Natural killer cell treated with Interleukin-12 subunit alpha and Interleukin-12 subunit beta and Interleukin-15 and Interleukin-18, amount 100 ng/mL, for 72 hours (primary cell): ENCODE measurements around the gene RNH1. TPM values are rescaled to one million over a fixed set of nuclear protein-coding genes. Genes with fewer than 3 reads are reported as not detected.
A peak's percentile ranks its signal among the peaks of the same experiment; 100 is the strongest.

Experiments
- ATAC-seq, 2 donors: fragments of 150-1000 bp; cut with Tn5 transposase in 1 of 2; sonication (Bioruptor Pico), chemical (Tn5 transposase) in 1 of 2; 2 replicates each; pipeline ENCODE4 v1.10.0; 2021
- DNase-seq: peaks from one replicate; pipeline ENCODE4 v3.0.0; 2022; ENCODE audit warnings: low spot score
- H3K27ac Mint-ChIP-seq, 2 donors: 1 replicate in 1 of 2; 2 replicates in 1 of 2; pipeline ENCODE4 v1.8.0; 2022; ENCODE audit warnings: mixed read lengths in 2 of 2, mild to moderate bottlenecking in 1 of 2, moderate library complexity in 1 of 2
- H3K27me3 Mint-ChIP-seq, 2 donors: 1 replicate in 1 of 2; 2 replicates in 1 of 2; pipeline ENCODE4 v1.8.0; 2022; ENCODE audit warnings: mixed read lengths in 2 of 2
- H3K36me3 Mint-ChIP-seq: one replicate; pipeline ENCODE4 v1.8.0; 2022; ENCODE audit warnings: mixed read lengths
- H3K4me1 Mint-ChIP-seq, 2 donors: 1 replicate in 1 of 2; 2 replicates in 1 of 2; pipeline ENCODE4 v1.8.0; 2022; ENCODE audit warnings: low read depth in 2 of 2, mixed read lengths in 2 of 2, mild to moderate bottlenecking in 1 of 2
- H3K4me3 Mint-ChIP-seq: one replicate; pipeline ENCODE4 v1.8.0; 2022; ENCODE audit warnings: mixed read lengths
- H3K9me3 Mint-ChIP-seq: 2 replicates; pipeline ENCODE4 v1.8.0; 2022; ENCODE audit warnings: mixed read lengths
- total RNA-seq, 2 donors: library from RNA; stranded (reverse); gene quantifications; one replicate each; pipeline ENCODE4 v1.2.3, GENCODE V29; 2022

Gene RNH1
- total RNA-seq, 2 donors from 2014 or later = 89.2 to 113 TPM

- H3K27me3 Mint-ChIP-seq = no peaks in the 10 kb centered on the region
- DNase-seq (no peak), ATAC-seq (no peak)
- H3K27ac Mint-ChIP-seq = no peak overlapping the region
- no peaks in the 10 kb centered on the region for H3K36me3 Mint-ChIP-seq
- no peaks in the 10 kb centered on the region for H3K4me1 Mint-ChIP-seq
- H3K9me3 Mint-ChIP-seq = no peaks in the 10 kb centered on the region
- no peak overlapping the region for H3K4me3 Mint-ChIP-seq
Observed at GRCh38 chr11:545171-545570, 38.1 kb upstream of the RNH1 start.

DNA sequence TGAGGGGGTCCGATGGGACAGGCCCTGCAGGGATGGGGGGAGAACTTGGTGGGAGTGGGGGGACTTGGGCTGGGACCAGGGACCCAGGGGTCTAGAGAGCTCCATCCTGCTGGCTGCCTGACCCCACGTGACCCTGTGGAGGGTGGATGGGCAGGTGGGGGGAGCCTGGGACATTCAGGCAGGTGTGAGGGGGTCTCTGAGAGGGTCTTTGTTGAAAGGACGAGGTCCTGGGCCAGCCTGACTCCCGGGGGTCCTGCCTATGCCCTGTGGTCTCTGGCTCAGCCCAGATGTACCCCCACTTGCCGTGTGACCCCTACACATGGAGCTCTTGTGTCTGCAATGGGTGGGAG lies 37.8 kb upstream of the RNH1 start:
- Mint-ChIP-seq H3K27me3 (no peaks in the 10 kb centered on the region), H3K36me3 (no peaks in the 10 kb centered on the region), H3K4me3 (no peak overlapping the region), H3K27ac (no peak overlapping the region), H3K4me1 (no peaks in the 10 kb centered on the region), H3K9me3 (no peaks in the 10 kb centered on the region)
- ATAC-seq (no peak), DNase-seq (no peak)

GRCh38 chr11:541433-541885 lies 34.4 kb upstream of the RNH1 start:
- no peaks in the 10 kb centered on the region for H3K36me3 Mint-ChIP-seq
- no peak overlapping the region for H3K27ac Mint-ChIP-seq
- no peak for ATAC-seq
- H3K9me3 Mint-ChIP-seq = no peaks in the 10 kb centered on the region
- peaks cover under 1 to 4% of the 10 kb centered on the region in 2 donors for H3K4me1 Mint-ChIP-seq
- DNase-seq = no peak
- no peaks in the 10 kb centered on the region for H3K27me3 Mint-ChIP-seq
- no peak overlapping the region for H3K4me3 Mint-ChIP-seq

- ATAC-seq = no peak
- no peaks in the 10 kb centered on the region for H3K36me3 Mint-ChIP-seq
- H3K4me3 Mint-ChIP-seq = no peak overlapping the region
- DNase-seq = no peak
- H3K27ac Mint-ChIP-seq = no peak overlapping the region
- peaks cover 5 to 10% of the 10 kb centered on the region in 2 donors for H3K4me1 Mint-ChIP-seq
- no peaks in the 10 kb centered on the region for H3K27me3 Mint-ChIP-seq
- H3K9me3 Mint-ChIP-seq = no peaks in the 10 kb centered on the region
Observed at GRCh38 chr11:540583-541432, 33.8 kb upstream of the RNH1 start.

DNA sequence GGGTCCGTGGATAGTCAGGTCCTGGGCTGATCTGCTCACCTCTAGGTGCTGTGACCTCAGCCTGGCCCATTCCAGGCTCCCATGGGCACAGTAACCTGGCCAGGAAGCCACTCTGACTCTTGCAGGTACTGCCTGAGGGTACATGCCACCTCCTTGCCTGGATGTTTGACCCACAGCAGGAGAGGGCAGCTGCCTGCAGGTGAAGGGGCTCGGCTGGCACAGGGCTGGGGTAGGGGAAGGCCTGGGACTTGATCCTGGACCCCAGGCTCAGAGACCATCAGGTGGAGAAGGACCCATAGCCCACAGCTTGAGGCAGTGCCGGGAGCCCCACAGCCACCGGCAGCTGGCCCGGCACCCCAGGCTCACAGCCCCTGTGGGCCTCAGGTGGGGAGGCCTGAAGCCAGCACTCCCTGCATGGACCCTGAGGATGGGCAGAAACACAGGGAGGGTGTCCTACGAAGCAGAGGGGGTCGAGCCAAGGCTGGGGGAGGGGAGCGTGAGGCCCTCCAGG lies 33.0 kb upstream of the RNH1 start:
- Mint-ChIP-seq H3K36me3 (no peaks in the 10 kb centered on the region), H3K27ac (no peak overlapping the region), H3K27me3 (no peaks in the 10 kb centered on the region), H3K4me3 (no peak overlapping the region), H3K4me1 (peaks cover 5 to 10% of the 10 kb centered on the region in 2 donors), H3K9me3 (no peaks in the 10 kb centered on the region)
- ATAC-seq = no peak
- DNase-seq = no peak

DNA sequence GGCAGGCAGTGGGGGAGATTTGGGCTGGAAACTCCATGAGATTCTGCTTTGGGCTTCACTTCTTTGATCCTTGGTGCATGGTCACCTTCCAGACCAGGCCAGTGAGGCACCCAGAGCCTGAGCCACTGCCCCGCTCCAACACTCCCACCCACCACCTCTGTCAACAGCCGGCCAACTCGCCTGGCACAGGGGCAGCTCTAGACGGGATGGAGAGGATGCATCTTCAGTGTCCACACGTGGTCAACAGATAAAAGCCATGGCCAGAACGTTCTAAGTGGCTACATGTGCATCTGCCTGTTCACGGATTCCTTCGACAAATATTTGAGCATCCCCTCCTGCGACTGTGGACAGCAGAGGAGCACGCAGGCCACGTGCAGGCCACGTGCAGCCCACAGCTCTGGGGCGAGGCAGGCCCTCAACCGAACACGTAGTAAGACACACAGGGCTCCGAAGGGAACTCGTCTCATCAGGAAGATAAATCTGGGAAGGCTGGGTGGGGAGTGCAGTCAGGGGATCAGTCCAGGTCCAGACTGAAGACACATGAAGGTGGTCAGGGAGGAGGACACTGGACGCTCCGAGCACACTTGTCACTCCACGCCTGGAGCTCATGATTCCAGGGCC lies 31.5 kb upstream of the RNH1 start:
- Mint-ChIP-seq H3K4me3 (no peak overlapping the region), H3K36me3 (no peaks in the 10 kb centered on the region), H3K27me3 (no peaks in the 10 kb centered on the region), H3K27ac (no peak overlapping the region), H3K9me3 (no peaks in the 10 kb centered on the region), H3K4me1 (peaks cover 5 to 10% of the 10 kb centered on the region in 2 donors)
- DNase-seq (no peak), ATAC-seq (no peak)

GRCh38 chr11:537622-538430 lies 30.8 kb upstream of the RNH1 start:
- no peak for DNase-seq
- H3K4me1 Mint-ChIP-seq = peaks cover 5 to 10% of the 10 kb centered on the region in 2 donors
- H3K4me3 Mint-ChIP-seq = peak overlapping the region; percentile 55
- no peaks in the 10 kb centered on the region for H3K27me3 Mint-ChIP-seq
- H3K36me3 Mint-ChIP-seq = no peaks in the 10 kb centered on the region
- ATAC-seq = no peak
- H3K27ac Mint-ChIP-seq = peak overlapping the region in 1 of 2 donors; percentile 33
- no peaks in the 10 kb centered on the region for H3K9me3 Mint-ChIP-seq

DNA sequence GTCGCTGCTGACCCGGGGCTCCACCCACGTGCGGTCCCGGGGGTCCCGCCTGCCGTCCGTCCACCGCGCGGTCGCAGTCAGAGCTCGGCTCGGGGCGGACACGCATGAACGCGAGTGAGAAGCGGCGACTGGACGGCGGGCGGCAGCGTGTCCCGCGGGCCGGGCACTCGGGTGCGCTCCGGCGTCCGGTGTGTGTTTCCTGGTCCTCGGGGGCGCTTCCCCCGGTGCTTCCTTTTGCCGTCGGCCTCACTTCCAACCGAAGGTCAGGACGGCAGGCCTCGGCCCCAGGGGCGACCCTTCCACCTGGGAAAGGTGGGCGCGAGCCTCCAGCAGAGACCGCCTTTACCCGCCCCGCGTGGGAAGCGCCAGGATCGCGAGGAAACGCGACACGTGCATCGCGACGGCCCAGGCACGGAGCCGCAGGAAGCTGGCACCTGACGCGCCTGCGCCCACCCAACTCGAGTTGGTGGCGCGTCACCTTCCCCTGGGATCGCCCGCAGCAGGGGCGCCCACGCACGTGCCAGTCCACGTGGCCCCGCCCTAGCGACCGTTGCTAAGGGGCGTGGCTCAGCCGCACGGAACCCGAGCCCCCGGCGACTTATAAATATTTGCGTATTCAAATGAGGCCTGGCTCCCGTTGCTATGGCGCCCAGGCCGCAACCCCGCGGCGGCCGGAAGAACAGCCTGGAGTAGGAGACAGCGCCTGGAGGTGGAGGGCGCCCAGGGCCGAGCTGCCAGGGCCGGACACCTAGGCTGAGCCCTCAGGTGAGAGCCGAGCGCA lies 30.0 kb upstream of the RNH1 start, which contains the start of gene LRRC56:
Gene LRRC56, plus strand, starts transcription at position 687 of the 781 bp plus-strand sequence. CDS start 3,158 bp downstream, outside the sequence.
- ATAC-seq (peak; percentile 60 to 69), DNase-seq (peak; percentile 90)
- Mint-ChIP-seq H3K4me1 (peaks cover 5 to 10% of the 10 kb centered on the region in 2 donors), H3K4me3 (peak within 1 kb of the TSS; percentile 91), H3K27ac (peak within 1 kb of the TSS; percentile 75 to 81), H3K9me3 (no peaks in the 10 kb centered on the region), H3K27me3 (no peaks in the 10 kb centered on the region), H3K36me3 (no peaks in the 10 kb centered on the region)

- Mint-ChIP-seq H3K27ac (peak within 1 kb of the TSS; percentile 75 to 81), H3K27me3 (no peaks in the 10 kb centered on the region), H3K4me1 (peaks cover 5 to 10% of the 10 kb centered on the region in 2 donors), H3K36me3 (no peaks in the 10 kb centered on the region), H3K9me3 (no peaks in the 10 kb centered on the region), H3K4me3 (peak within 1 kb of the TSS; percentile 91)
- DNase-seq = peak; percentile 98
- peak; percentile 93 to 96 for ATAC-seq
Observed at GRCh38 chr11:535519-536454, 28.7 kb upstream of the RNH1 start, which contains the start of gene HRAS. Gene HRAS (minus strand): TSS chr11:535576.

DNA sequence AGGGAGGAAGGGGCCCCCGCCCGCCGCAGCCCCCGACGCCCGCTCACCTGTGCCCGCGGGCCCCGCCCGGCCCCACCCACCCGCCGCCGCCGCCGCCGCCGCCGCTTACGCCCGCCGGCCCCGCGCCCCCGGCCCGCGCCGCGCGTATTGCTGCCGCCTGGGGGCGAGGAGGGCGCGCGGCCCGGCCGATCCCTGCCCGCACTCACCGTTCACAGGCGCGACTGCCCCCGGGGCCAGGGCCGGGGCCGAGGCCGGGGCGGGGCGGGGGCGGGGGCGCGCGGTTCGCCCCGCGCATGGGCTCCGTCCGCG lies 28.1 kb upstream of the RNH1 start:
- peaks cover 5 to 10% of the 10 kb centered on the region in 2 donors for H3K4me1 Mint-ChIP-seq
- H3K36me3 Mint-ChIP-seq = no peaks in the 10 kb centered on the region
- ATAC-seq = no peak
- H3K4me3 Mint-ChIP-seq = no peak overlapping the region
- H3K27me3 Mint-ChIP-seq = no peaks in the 10 kb centered on the region
- no peak for DNase-seq
- no peaks in the 10 kb centered on the region for H3K9me3 Mint-ChIP-seq
- H3K27ac Mint-ChIP-seq = no peak overlapping the region

DNA sequence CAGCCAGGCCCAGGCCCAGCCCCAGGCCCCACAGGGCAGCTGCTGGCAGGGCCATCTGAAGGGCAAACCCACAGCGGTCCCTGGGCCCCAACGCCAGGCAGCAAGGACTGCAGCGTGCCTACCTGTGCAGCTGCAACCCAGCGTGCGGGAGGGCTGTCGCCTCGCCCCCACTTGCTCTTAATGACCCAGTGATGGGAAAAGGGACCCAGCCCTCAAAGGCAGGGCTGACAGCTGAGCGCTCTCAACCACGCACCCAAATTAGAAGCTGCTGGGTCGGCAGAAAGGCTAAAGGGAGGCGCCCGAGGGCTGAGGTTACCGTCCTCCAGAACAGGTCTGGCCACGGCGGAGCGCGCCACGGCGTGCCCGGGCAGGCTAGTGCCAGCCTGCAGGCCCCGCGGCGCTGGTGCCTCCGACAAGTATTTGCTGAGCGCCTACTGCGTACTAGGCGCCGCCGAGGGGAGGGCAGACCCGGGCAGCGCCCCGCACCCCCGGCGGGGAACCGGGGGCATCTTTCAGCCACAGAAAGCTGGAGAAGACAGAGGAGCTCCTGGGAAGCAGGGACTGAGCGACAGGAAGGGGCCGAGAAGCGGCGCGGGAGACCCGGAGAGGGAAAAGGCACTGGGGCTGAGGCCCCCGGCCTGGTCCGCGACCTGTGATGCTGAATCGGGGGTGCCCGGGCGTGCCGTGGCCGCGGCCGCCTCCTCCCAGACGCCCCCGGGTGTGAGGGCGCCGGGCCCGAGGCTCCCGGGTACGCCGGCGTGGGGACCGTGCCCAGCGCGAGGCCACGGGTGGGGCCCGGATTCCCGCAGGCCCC lies 27.6 kb upstream of the RNH1 start:
- H3K36me3 Mint-ChIP-seq = no peaks in the 10 kb centered on the region
- H3K4me3 Mint-ChIP-seq = peak overlapping the region; percentile 66
- H3K27ac Mint-ChIP-seq = no peak overlapping the region
- no peaks in the 10 kb centered on the region for H3K9me3 Mint-ChIP-seq
- H3K4me1 Mint-ChIP-seq = peaks cover 5 to 10% of the 10 kb centered on the region in 2 donors
- DNase-seq (no peak), ATAC-seq (peak in 1 of 2 donors; percentile 0)
- H3K27me3 Mint-ChIP-seq = no peaks in the 10 kb centered on the region
